AG04450 (cell line): ENCODE results near the gene FIZ1. TPM values are rescaled to one million over a fixed set of nuclear protein-coding genes. Genes with fewer than 3 reads are reported as not detected.
A peak's percentile ranks its signal among the peaks of the same experiment; 100 is the strongest.

Experiments
- CTCF ChIA-PET: fragments of 300-600, 350-600 bp; formaldehyde crosslinking; extraction: SDS; loops from one replicate; lab custom pipeline; 2022; ENCODE audit warnings: antibody characterized with exemption, inconsistent platforms; lab: Charles Lee
- POLR2A ChIA-PET: fragments of 350-600 bp; formaldehyde crosslinking; extraction: SDS; loops from one replicate; lab custom pipeline; 2021; ENCODE audit warnings: antibody characterized with exemption, inconsistent platforms; lab: Yijun Ruan, JAX
- DNase-seq: peaks from one replicate; pipeline ENCODE4 v3.0.0-alpha.2; 2011; ENCODE audit warnings: low read depth, low spot score
- H3K27ac ChIP-seq: one replicate; pipeline ENCODE4 v1.5.1; 2012; ENCODE audit warnings: low read depth, low read length, control low read depth
- H3K27me3 ChIP-seq: one replicate; pipeline ENCODE4 v1.6.0; 2012; ENCODE audit warnings: low read length; ENCODE audit not compliant: control insufficient read depth, insufficient read depth
- H3K4me3 ChIP-seq: 2 replicates; pipeline ENCODE4 v1.5.1; 2011; ENCODE audit warnings: mild to moderate bottlenecking, low read depth, low read length, control low read depth
- H3K9me3 ChIP-seq: 2 replicates; pipeline ENCODE4 v1.5.1; 2012; ENCODE audit warnings: low read length; ENCODE audit not compliant: control insufficient read depth, insufficient read depth
- CTCF ChIP-seq: IDR thresholded peaks from 2 replicates; pipeline ENCODE4 v1.5.1; 2011; ENCODE audit warnings: low read depth, low read length, control low read depth, inconsistent platforms
- polyA plus RNA-seq: library from polyadenylated mRNA; depleted of rRNA; stranded (reverse); fragments of >200 nt; gene quantifications from 2 replicates; pipeline ENCODE4 v1.2.3, GENCODE V29; 2011

The FIZ1 gene
- polyA plus RNA-seq, 1 experiment = 3.7 TPM

DNA sequence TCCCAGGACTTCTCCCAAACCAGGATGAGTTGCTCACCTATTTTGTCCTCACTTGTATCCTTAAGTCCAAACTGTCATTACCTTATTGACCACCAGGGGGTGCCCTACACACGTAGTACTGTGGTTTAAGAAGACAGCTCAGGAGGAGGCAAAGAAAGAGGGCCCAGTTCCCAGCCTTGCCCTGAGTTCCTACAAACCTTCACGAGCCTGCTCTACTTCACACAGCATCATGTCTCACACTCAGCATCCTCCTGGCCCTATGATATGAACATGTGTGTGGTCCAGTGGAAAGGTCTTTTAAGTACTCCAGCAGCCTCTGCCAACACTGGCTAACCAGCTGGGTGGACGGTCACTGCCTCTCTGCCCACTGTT, 33.1 kb upstream of the FIZ1 start:
- no peak overlapping the region for H3K4me3 ChIP-seq
- no peaks in the 10 kb centered on the region for H3K27me3 ChIP-seq
- no peaks in the 10 kb centered on the region; the same call in 1 of the 2 replicates for H3K9me3 ChIP-seq
- ChIA-PET POLR2A (interaction anchor here (0.7 to 1.5 kb wide), 3 partner anchors 12 to 33 kb away, joined by 3 to 8 read pairs (median 5); partner anchors contain the start of gene FIZ1), CTCF (interaction anchor here (0.6 to 3.9 kb wide), 37 partner anchors 9 to 701 kb away, joined by 3 to 33 read pairs (median 4); partner anchors contain the start of genes U2AF2, ZNF581, ZNF784 and ZNF865)
- peak; percentile 87 for TF ChIP-seq CTCF
- peak overlapping the region; percentile 11 for H3K27ac ChIP-seq
- peak; percentile 95 for DNase-seq

- POLR2A ChIA-PET = interaction anchor here (1.0 kb wide), 1 partner anchor 27 kb away, joined by 3 read pairs; the partner anchor contains the start of gene FIZ1
- TF ChIP-seq CTCF = no peak
- CTCF ChIA-PET = interaction anchor here (0.8 to 3.4 kb wide), 5 partner anchors 28 to 485 kb away, joined by 3 to 16 read pairs (median 4); no protein-coding TSS in a partner anchor
These were observed 27.0 kb upstream of the FIZ1 start for GRCh38 chr19:55626350-55626749.

DNA sequence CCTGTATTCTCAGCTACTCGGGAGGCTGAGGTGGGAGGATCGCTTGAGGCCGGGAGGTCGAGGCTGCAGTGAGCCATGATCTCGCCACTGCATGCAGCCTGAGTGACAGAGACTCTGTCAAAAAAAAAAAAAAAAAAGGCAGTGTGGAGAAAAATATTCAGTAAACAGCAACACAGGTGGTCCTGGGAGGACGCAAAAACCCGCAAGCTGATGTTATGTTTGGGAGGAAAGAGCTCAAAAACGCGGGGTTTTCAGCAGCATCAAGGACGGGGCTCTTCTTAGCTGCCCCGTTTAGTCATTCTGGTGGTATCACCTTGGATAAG, 25.6 kb upstream of the FIZ1 start:
- H3K27ac ChIP-seq = peak overlapping the region; percentile 90
- TF ChIP-seq CTCF = no peak
- no peaks in the 10 kb centered on the region; the same call in 1 of the 2 replicates for H3K9me3 ChIP-seq
- H3K27me3 ChIP-seq = no peaks in the 10 kb centered on the region
- ChIA-PET CTCF (interaction anchor here (0.5 to 3.4 kb wide), 11 partner anchors 8 to 484 kb away, joined by 3 to 17 read pairs (median 6); no protein-coding TSS in a partner anchor), POLR2A (interaction anchor here (0.7 to 1.3 kb wide), 16 partner anchors 10 to 366 kb away, joined by 3 to 8 read pairs (median 4); partner anchors contain the start of genes FIZ1, NAT14, PPP6R1 and U2AF2)
- no peak for DNase-seq
- H3K4me3 ChIP-seq = peak overlapping the region; percentile 77

More at GRCh38 chr19:55626350-55626749, 27.0 kb upstream of the FIZ1 start:
- Histone ChIP-seq H3K27me3 (no peaks in the 10 kb centered on the region), H3K4me3 (no peak overlapping the region), H3K9me3 (no peaks in the 10 kb centered on the region; the same call in 1 of the 2 replicates), H3K27ac (no peak overlapping the region)
- no peak for DNase-seq

DNA sequence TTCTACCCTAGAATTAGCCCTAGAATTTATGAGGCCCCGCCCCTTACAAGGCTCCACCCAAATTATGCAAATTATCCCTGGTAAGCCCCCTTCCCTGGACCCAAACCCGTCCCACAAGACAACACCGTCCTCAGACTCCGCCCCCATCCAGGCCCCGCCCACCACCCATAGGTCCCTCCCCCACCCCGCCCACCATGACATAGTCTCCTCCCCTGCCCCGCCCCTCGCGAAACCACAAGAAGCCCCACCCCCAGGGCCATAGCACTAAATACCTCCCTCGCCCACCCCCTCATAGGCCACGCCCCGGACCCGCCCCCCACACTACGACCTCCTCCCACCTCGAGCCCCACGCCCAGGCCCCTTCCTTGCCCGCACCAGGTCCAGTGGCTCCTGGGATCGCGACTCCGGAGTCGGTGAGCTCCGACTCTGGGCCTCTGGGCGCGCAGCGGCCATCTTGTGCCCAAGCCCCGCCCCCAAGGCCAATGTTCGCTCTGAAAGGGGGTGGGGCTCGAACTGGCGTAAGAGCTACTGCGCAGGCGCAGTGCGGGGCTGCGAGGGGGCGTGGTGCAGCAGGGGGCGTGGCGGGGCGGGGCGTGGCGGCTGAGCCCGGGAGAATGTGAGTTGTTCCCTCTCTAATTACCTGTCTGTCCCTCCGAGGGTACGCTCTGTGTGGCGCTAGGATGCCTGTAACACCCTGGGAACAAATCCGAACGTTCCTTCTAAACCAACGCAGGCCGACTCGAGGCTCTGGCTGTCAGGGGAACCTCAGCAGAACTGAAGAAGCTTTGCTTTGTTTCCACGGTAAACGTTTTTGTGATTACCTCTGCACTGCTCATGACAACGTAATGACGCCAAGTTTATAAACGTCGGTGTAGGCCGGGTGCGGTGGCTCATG, 25.0 kb upstream of the FIZ1 start, which contains the start of gene ZNF784:
Gene ZNF784 (minus strand): TSS at position 458 of the 895 bp plus-strand sequence. CDS start 5 bp downstream, at position 453.
- ChIA-PET CTCF (interaction anchor here (0.5 to 3.4 kb wide), 11 partner anchors 9 to 484 kb away, joined by 3 to 17 read pairs (median 5); no protein-coding TSS in a partner anchor), POLR2A (interaction anchor here (0.6 to 1.3 kb wide), 17 partner anchors 9 to 365 kb away, joined by 3 to 8 read pairs (median 3); partner anchors contain the start of genes FIZ1, NAT14, PPP6R1 and U2AF2)
- H3K4me3 ChIP-seq = peak within 1 kb of the TSS; percentile 77
- no peak for TF ChIP-seq CTCF
- peak within 1 kb of the TSS; percentile 90 for H3K27ac ChIP-seq
- no peaks in the 10 kb centered on the region; the same call in 1 of the 2 replicates for H3K9me3 ChIP-seq
- H3K27me3 ChIP-seq = no peaks in the 10 kb centered on the region
- DNase-seq = peak; percentile 81
